ENCODE measurements around the gene LMCD1.

The LMCD1 gene

DNA sequence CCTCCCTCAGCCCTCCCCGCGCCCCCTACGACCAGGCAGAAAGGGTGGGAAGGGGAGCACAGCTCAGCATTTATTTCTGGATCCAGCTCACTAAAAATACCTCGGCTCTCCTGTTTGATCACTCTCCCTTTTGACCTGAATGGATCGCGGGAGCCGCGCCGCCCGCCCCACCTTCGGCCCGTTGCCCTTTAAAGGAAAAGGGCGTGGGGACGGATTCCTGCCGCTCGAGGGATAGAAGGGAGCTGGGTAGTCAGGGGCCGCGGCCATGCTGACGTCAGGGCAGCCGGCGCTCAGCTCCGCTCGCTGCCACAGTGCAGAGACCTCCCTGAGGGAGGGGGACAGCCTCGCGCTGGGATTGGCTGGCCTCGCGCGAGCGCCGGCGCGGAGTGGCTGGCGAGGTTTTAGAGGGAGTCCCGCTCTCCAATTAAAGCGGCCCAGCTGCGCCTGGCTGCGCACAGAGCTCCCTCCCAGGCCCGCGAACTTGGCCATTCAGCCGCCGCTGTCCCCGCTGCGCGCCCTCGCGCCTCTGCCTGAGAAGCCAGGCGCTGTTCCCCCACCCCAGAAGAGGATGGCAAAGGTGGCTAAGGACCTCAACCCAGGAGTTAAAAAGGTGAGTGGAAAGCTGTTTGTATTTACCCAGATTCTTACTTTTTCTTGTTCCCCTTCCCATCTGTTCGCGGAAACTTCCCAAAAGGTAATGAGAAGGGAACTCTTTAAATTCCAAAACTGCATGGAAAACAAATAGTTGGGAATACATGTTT is at the start of gene LMCD1:
LMCD1 (plus strand) TSS at position 453 of the 761 bp plus-strand sequence; CDS start at position 569, 116 bp downstream.
- Histone ChIP-seq H3K27ac (peak within 1 kb of the TSS; percentile 69), H3K9me3 (ENCODE audit: severe bottlenecking) (no peaks in the 10 kb centered on the region), H3K27me3 (ENCODE audit: insufficient read depth, low read depth, severe bottlenecking) (no peaks in the 10 kb centered on the region), H3K4me3 (ENCODE audit: low read depth, low read length) (peak within 1 kb of the TSS; percentile 65), H3K36me3 (no peaks in the 10 kb centered on the region)
- TF ChIP-seq, protein P1, sequence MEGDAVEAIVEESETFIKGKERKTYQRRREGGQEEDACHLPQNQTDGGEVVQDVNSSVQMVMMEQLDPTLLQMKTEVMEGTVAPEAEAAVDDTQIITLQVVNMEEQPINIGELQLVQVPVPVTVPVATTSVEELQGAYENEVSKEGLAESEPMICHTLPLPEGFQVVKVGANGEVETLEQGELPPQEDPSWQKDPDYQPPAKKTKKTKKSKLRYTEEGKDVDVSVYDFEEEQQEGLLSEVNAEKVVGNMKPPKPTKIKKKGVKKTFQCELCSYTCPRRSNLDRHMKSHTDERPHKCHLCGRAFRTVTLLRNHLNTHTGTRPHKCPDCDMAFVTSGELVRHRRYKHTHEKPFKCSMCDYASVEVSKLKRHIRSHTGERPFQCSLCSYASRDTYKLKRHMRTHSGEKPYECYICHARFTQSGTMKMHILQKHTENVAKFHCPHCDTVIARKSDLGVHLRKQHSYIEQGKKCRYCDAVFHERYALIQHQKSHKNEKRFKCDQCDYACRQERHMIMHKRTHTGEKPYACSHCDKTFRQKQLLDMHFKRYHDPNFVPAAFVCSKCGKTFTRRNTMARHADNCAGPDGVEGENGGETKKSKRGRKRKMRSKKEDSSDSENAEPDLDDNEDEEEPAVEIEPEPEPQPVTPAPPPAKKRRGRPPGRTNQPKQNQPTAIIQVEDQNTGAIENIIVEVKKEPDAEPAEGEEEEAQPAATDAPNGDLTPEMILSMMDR (IDR thresholded peaks at IDR 0.05; ENCODE audit: low read depth, low read length): no peak
- DNase-seq: peak; percentile 96

- Histone ChIP-seq H3K27ac (no peak overlapping the region), H3K4me3 (ENCODE audit: low read depth, low read length) (no peak overlapping the region), H3K9me3 (ENCODE audit: severe bottlenecking) (no peaks in the 10 kb centered on the region), H3K36me3 (no peaks in the 10 kb centered on the region), H3K27me3 (ENCODE audit: insufficient read depth, low read depth, severe bottlenecking) (no peaks in the 10 kb centered on the region)
- TF ChIP-seq, protein P1 (IDR thresholded peaks at IDR 0.05; ENCODE audit: low read depth, low read length): no peak
- DNase-seq: no peak
These were observed 49.5 kb upstream of the LMCD1 start for GRCh38 chr3:8452112-8452511.

GRCh38 chr3:8453153-8453552 is 48.5 kb upstream of the LMCD1 start:
- Histone ChIP-seq H3K27me3 (ENCODE audit: insufficient read depth, low read depth, severe bottlenecking) (no peaks in the 10 kb centered on the region), H3K4me3 (ENCODE audit: low read depth, low read length) (no peak overlapping the region), H3K9me3 (ENCODE audit: severe bottlenecking) (no peaks in the 10 kb centered on the region), H3K36me3 (no peaks in the 10 kb centered on the region), H3K27ac (no peak overlapping the region)
- DNase-seq: no peak
- TF ChIP-seq, protein P1 (IDR thresholded peaks at IDR 0.05; ENCODE audit: low read depth, low read length): no peak

DNA sequence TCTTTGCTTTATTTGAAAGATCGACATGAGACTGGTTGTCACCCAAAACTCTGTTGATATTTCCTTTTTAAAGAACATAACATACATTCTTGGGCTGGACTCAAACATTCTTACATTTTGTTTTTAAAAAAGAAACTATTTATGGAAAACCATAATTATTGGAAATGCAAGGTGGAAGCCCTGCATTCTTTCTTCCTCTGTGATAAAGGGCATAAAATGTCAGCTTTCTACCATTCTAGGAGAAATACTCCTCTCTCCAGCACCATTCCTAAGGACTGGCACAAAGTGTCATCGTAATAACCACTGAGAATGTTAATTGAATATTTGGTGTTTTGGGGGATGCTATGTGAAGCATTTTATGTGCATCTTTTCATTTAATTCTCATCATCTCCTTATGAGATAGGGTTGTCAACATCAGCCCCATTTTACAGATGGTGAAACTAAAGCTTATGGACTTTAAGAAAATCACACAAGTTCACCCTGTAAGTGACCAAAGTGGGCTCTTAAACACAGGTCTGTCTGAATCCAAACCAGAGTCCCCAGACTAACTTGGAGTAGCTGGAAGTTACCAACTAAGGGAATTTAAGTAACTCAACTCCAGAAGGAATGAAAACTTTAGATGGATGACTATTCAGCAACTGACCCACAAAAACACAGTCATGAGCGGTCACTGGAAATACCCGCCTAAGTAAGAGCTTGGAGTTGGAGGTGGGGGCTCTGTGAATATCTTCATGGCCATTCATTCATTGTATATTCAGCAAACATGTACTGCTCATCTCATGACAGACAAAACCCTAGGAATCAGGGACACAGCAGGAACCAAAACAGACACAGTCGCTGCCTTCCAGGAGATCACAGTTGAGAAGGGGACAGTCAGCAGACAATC is 45.9 kb upstream of the LMCD1 start:
- DNase-seq: no peak
- no peaks in the 10 kb centered on the region for H3K36me3 ChIP-seq
- no peak overlapping the region for H3K27ac ChIP-seq
- H3K4me3 ChIP-seq (ENCODE audit: low read depth, low read length): no peak overlapping the region
- H3K9me3 ChIP-seq (ENCODE audit: severe bottlenecking): no peaks in the 10 kb centered on the region
- TF ChIP-seq, protein P1 (IDR thresholded peaks at IDR 0.05; ENCODE audit: low read depth, low read length): no peak
- H3K27me3 ChIP-seq (ENCODE audit: insufficient read depth, low read depth, severe bottlenecking): no peaks in the 10 kb centered on the region

- H3K27ac ChIP-seq: no peak overlapping the region
- DNase-seq: no peak
- no peaks in the 10 kb centered on the region for H3K36me3 ChIP-seq
- H3K9me3 ChIP-seq (ENCODE audit: severe bottlenecking): no peaks in the 10 kb centered on the region
- no peak overlapping the region for H3K4me3 ChIP-seq (ENCODE audit: low read depth, low read length)
- TF ChIP-seq, protein P1 (IDR thresholded peaks at IDR 0.05; ENCODE audit: low read depth, low read length): no peak
- no peaks in the 10 kb centered on the region for H3K27me3 ChIP-seq (ENCODE audit: insufficient read depth, low read depth, severe bottlenecking)
These were observed 45.2 kb upstream of the LMCD1 start for GRCh38 chr3:8456412-8456811.
